Kasumi-1 (cell line): ENCODE data around the gene CAPZB.
"Not testable (repeated sequence)": the region's sequence is repeated elsewhere in the genome, so short reads cannot be mapped to it uniquely, and the experiment has no call there.

Experiments used
- DNase-seq, 2 experiments: peaks; one replicate each; lab custom pipeline; 2025; lab: John Stamatoyannopoulos, UW

CAPZB gene

GRCh38 chr1:19310720-19311502, 174.4 kb downstream of the CAPZB start:
- peak; percentile 12 to 23 for DNase-seq

GRCh38 chr1:19310061-19310460, 175.3 kb downstream of the CAPZB start:
- DNase-seq: no peak

GRCh38 chr1:19309123-19309813, 176.1 kb downstream of the CAPZB start:
- no peak for DNase-seq

GRCh38 chr1:19308509-19308907, 176.8 kb downstream of the CAPZB start:
- no peak for DNase-seq

- DNase-seq: no peak
These were observed 177.4 kb downstream of the CAPZB start for GRCh38 chr1:19307794-19308508.

GRCh38 chr1:19306941-19307340, 178.4 kb downstream of the CAPZB start:
- no peak for DNase-seq

- no peak for DNase-seq
These were observed 179.5 kb downstream of the CAPZB start for GRCh38 chr1:19305880-19306279.

GRCh38 chr1:19304081-19304480, 181.3 kb downstream of the CAPZB start:
- not testable (repeated sequence) for DNase-seq

- no peak for DNase-seq
These were observed 185.1 kb downstream of the CAPZB start for GRCh38 chr1:19300211-19300610.

- DNase-seq: no peak
These were observed 190.7 kb downstream of the CAPZB start for GRCh38 chr1:19294638-19295037.

- DNase-seq: no peak
These were observed 196.1 kb downstream of the CAPZB start for GRCh38 chr1:19289244-19289643.
